ENCODE results near the gene EHBP1. TPM values are rescaled to one million over a fixed set of nuclear protein-coding genes. Genes with fewer than 3 reads are reported as not detected.

EHBP1 gene
- total RNA-seq, 3 donors from 2014 or later: 65.9 to 118 (median 87.2) TPM

GRCh38 chr2:62685256-62685655, 20.3 kb upstream of the EHBP1 start:
- intact Hi-C loops (cut with DNase I; ENCODE audit: low total_unique reads): no loop called here
- no peaks in the 10 kb centered on the region for H3K4me1 ChIP-seq
- no peak for TF ChIP-seq CTCF (IDR thresholded peaks at IDR 0.05)
- no peak for TF ChIP-seq POLR2AphosphoS5 (IDR thresholded peaks at IDR 0.05)
- TF ChIP-seq POLR2A (IDR thresholded peaks at IDR 0.05): no peak
- no peak overlapping the region for H3K27ac ChIP-seq
- no peaks in the 10 kb centered on the region for H3K9me3 ChIP-seq
- H3K36me3 ChIP-seq: no peaks in the 10 kb centered on the region
- H3K4me3 ChIP-seq: no peak overlapping the region
- no peak for DNase-seq (ENCODE audit: low spot score in 2 of 2)
- H3K27me3 ChIP-seq: no peaks in the 10 kb centered on the region

- no peaks in the 10 kb centered on the region for H3K27me3 ChIP-seq
- no peaks in the 10 kb centered on the region for H3K9me3 ChIP-seq
- no peak for TF ChIP-seq CTCF (IDR thresholded peaks at IDR 0.05)
- no peak for TF ChIP-seq POLR2AphosphoS5 (IDR thresholded peaks at IDR 0.05)
- TF ChIP-seq POLR2A (IDR thresholded peaks at IDR 0.05): no peak
- intact Hi-C loops (cut with DNase I; ENCODE audit: low total_unique reads): no loop called here
- H3K4me3 ChIP-seq: no peak overlapping the region
- no peaks in the 10 kb centered on the region for H3K4me1 ChIP-seq
- no peak overlapping the region for H3K27ac ChIP-seq
- no peaks in the 10 kb centered on the region for H3K36me3 ChIP-seq
- no peak for DNase-seq (ENCODE audit: low spot score in 2 of 2)
These were observed 19.4 kb upstream of the EHBP1 start for GRCh38 chr2:62686012-62686685.

GRCh38 chr2:62687636-62688035, 17.9 kb upstream of the EHBP1 start:
- H3K4me3 ChIP-seq: no peak overlapping the region
- intact Hi-C loops (cut with DNase I; ENCODE audit: low total_unique reads): no loop called here
- DNase-seq (ENCODE audit: low spot score in 2 of 2): no peak
- no peaks in the 10 kb centered on the region for H3K36me3 ChIP-seq
- no peak overlapping the region for H3K27ac ChIP-seq
- H3K9me3 ChIP-seq: no peaks in the 10 kb centered on the region
- H3K4me1 ChIP-seq: no peaks in the 10 kb centered on the region
- no peaks in the 10 kb centered on the region for H3K27me3 ChIP-seq
- TF ChIP-seq POLR2AphosphoS5 (IDR thresholded peaks at IDR 0.05) (no peak), POLR2A (IDR thresholded peaks at IDR 0.05) (no peak), CTCF (IDR thresholded peaks at IDR 0.05) (no peak)

GRCh38 chr2:62688771-62689170, 16.7 kb upstream of the EHBP1 start:
- no peak overlapping the region for H3K27ac ChIP-seq
- intact Hi-C loops (cut with DNase I; ENCODE audit: low total_unique reads): no loop called here
- no peaks in the 10 kb centered on the region for H3K27me3 ChIP-seq
- no peaks in the 10 kb centered on the region for H3K36me3 ChIP-seq
- no peak overlapping the region for H3K4me3 ChIP-seq
- TF ChIP-seq POLR2AphosphoS5 (IDR thresholded peaks at IDR 0.05): no peak
- TF ChIP-seq CTCF (IDR thresholded peaks at IDR 0.05): no peak
- no peak for TF ChIP-seq POLR2A (IDR thresholded peaks at IDR 0.05)
- H3K4me1 ChIP-seq: no peaks in the 10 kb centered on the region
- no peak for DNase-seq (ENCODE audit: low spot score in 2 of 2)
- no peaks in the 10 kb centered on the region for H3K9me3 ChIP-seq

- no peaks in the 10 kb centered on the region for H3K27me3 ChIP-seq
- no peak overlapping the region for H3K27ac ChIP-seq
- no peak overlapping the region for H3K4me3 ChIP-seq
- no peaks in the 10 kb centered on the region for H3K9me3 ChIP-seq
- intact Hi-C loops (cut with DNase I; ENCODE audit: low total_unique reads): no loop called here
- H3K36me3 ChIP-seq: no peaks in the 10 kb centered on the region
- no peak for DNase-seq (ENCODE audit: low spot score in 2 of 2)
- TF ChIP-seq POLR2AphosphoS5 (IDR thresholded peaks at IDR 0.05): no peak
- TF ChIP-seq POLR2A (IDR thresholded peaks at IDR 0.05): no peak
- no peak for TF ChIP-seq CTCF (IDR thresholded peaks at IDR 0.05)
- H3K4me1 ChIP-seq: no peaks in the 10 kb centered on the region
These were observed 14.3 kb upstream of the EHBP1 start for GRCh38 chr2:62691186-62691585.
